ENCODE results near the gene CLCA4. TPM values are rescaled to one million over a fixed set of nuclear protein-coding genes. Genes with fewer than 3 reads are reported as not detected.

The CLCA4 gene
- total and polyA plus RNA-seq, 4 donors, result 0.09 to 0.20 (median 0.14) TPM

GRCh38 chr1:86618358-86618757 lies 71.5 kb downstream of the CLCA4 start:
- no peak for ATAC-seq (ENCODE audit: insufficient read depth, low FRiP score)
- H3K9me3 ChIP-seq (ENCODE audit: control insufficient read depth in 4 of 4, insufficient read depth in 3 of 4, low read length in 3 of 4), result peaks cover 0 to 21% (median 6%) of the 10 kb centered on the region in 4 donors

GRCh38 chr1:86619313-86619712 lies 72.4 kb downstream of the CLCA4 start:
- Histone ChIP-seq H3K9me3 (ENCODE audit: control insufficient read depth in 4 of 4, insufficient read depth in 3 of 4, low read length in 3 of 4) (peaks cover 0 to 15% (median 6%) of the 10 kb centered on the region in 4 donors), H3K9ac (ENCODE audit: insufficient read depth in 1 of 2, low read length in 2 of 2) (no peak overlapping the region), H3K27ac (ENCODE audit: low read depth in 1 of 2, low read length in 1 of 2) (no peak overlapping the region), H3K27me3 (ENCODE audit: control insufficient read depth in 3 of 3, insufficient read depth in 3 of 3, low read length in 2 of 3) (no peaks in the 10 kb centered on the region), H3K36me3 (ENCODE audit: control insufficient read depth in 4 of 4, insufficient read depth in 4 of 4, low read length in 4 of 4) (no peaks in the 10 kb centered on the region), H3K4me1 (ENCODE audit: control insufficient read depth in 5 of 5, insufficient read depth in 5 of 5, low read length in 5 of 5) (no peaks in the 10 kb centered on the region), H3K4me3 (no peak overlapping the region)
- no peak for DNase-seq
- no peak for TF ChIP-seq CTCF (IDR thresholded peaks at IDR 0.05; ENCODE audit: control extremely low read depth, extremely low read depth)
- WGBS, 2 donors, result 91 to 94% methylated on average over 4 of the region's 4 CpGs
- no peak for ATAC-seq (ENCODE audit: insufficient read depth, low FRiP score)

More at GRCh38 chr1:86618358-86618757, 71.5 kb downstream of the CLCA4 start:
- no peak for DNase-seq
- Histone ChIP-seq H3K27ac (ENCODE audit: low read depth in 1 of 2, low read length in 1 of 2) (no peak overlapping the region), H3K27me3 (ENCODE audit: control insufficient read depth in 3 of 3, insufficient read depth in 3 of 3, low read length in 2 of 3) (no peaks in the 10 kb centered on the region), H3K9ac (ENCODE audit: insufficient read depth in 1 of 2, low read length in 2 of 2) (no peak overlapping the region), H3K36me3 (ENCODE audit: control insufficient read depth in 4 of 4, insufficient read depth in 4 of 4, low read length in 4 of 4) (no peaks in the 10 kb centered on the region), H3K4me1 (ENCODE audit: control insufficient read depth in 5 of 5, insufficient read depth in 5 of 5, low read length in 5 of 5) (no peaks in the 10 kb centered on the region), H3K4me3 (no peak overlapping the region)
- TF ChIP-seq CTCF (IDR thresholded peaks at IDR 0.05; ENCODE audit: control extremely low read depth, extremely low read depth), result no peak

GRCh38 chr1:86621286-86621685 lies 74.4 kb downstream of the CLCA4 start:
- no peak for DNase-seq
- H3K9me3 ChIP-seq (ENCODE audit: control insufficient read depth in 4 of 4, insufficient read depth in 3 of 4, low read length in 3 of 4), result peaks cover 0 to 10% (median 4%) of the 10 kb centered on the region in 4 donors
- H3K4me1 ChIP-seq (ENCODE audit: control insufficient read depth in 5 of 5, insufficient read depth in 5 of 5, low read length in 5 of 5), result no peaks in the 10 kb centered on the region
- no peak overlapping the region for H3K4me3 ChIP-seq
- H3K27ac ChIP-seq (ENCODE audit: low read depth in 1 of 2, low read length in 1 of 2), result no peak overlapping the region
- H3K36me3 ChIP-seq (ENCODE audit: control insufficient read depth in 4 of 4, insufficient read depth in 4 of 4, low read length in 4 of 4), result no peaks in the 10 kb centered on the region
- H3K9ac ChIP-seq (ENCODE audit: insufficient read depth in 1 of 2, low read length in 2 of 2), result no peak overlapping the region
- 55 to 81% methylated on average over 1 of the region's 1 CpG for WGBS, 2 donors
- H3K27me3 ChIP-seq (ENCODE audit: control insufficient read depth in 3 of 3, insufficient read depth in 3 of 3, low read length in 2 of 3), result no peaks in the 10 kb centered on the region
- no peak for TF ChIP-seq CTCF (IDR thresholded peaks at IDR 0.05; ENCODE audit: control extremely low read depth, extremely low read depth)
- ATAC-seq (ENCODE audit: insufficient read depth, low FRiP score), result no peak

Other genes with a start within 250 kb of the CLCA4 start
- gene ODF2L, start 150.8 kb upstream of the CLCA4 start, total RNA-seq, result 100 to 1,000 TPM in 1 of 2 donors, 10 to 100 TPM in 1; 60.9 to 127 TPM
- 10 to 100 TPM; 16.5 to 81.9 TPM for gene ODF2L, start 150.8 kb upstream of the CLCA4 start, polyA plus RNA-seq
- 1 to 10 TPM in 1 of 2 donors, under 1 TPM in 1; 0.17 to 1.8 TPM for gene CLCA2, start 122.9 kb upstream of the CLCA4 start, total RNA-seq
- under 1 TPM; 0.67 to 0.97 TPM for gene CLCA2, start 122.9 kb upstream of the CLCA4 start, polyA plus RNA-seq
- gene CLCA1, start 78.2 kb upstream of the CLCA4 start, total RNA-seq, result under 1 TPM in 1 of 2 donors, not detected in 1; 0.15 TPM
- gene CLCA1, start 78.2 kb upstream of the CLCA4 start, polyA plus RNA-seq, result under 1 TPM in 1 of 2 donors, not detected in 1; 0.12 TPM
- 10 to 100 TPM; 71.4 to 81.0 TPM for gene SH3GLB1, start 157.5 kb downstream of the CLCA4 start, total RNA-seq
- 10 to 100 TPM; 26.9 to 67.5 TPM for gene SH3GLB1, start 157.5 kb downstream of the CLCA4 start, polyA plus RNA-seq